Ishikawa (cell line): ENCODE data around the gene APOD.

ENCODE experiments used
- CEBPB ChIP-seq: IDR thresholded peaks from 2 replicates; pipeline ENCODE4 v1.6.1; 2012
- CREB1 ChIP-seq: IDR thresholded peaks from 2 replicates; pipeline ENCODE4 v1.6.1; 2012; ENCODE audit warnings: low read depth
- EGR1 ChIP-seq: IDR thresholded peaks from 2 replicates; pipeline ENCODE4 v1.6.1; 2012
- EP300 ChIP-seq: IDR thresholded peaks from 2 replicates; pipeline ENCODE4 v1.6.1; 2012; ENCODE audit warnings: borderline replicate concordance
- FOXM1 ChIP-seq: IDR thresholded peaks from 2 replicates; pipeline ENCODE4 v1.6.1; 2012; ENCODE audit warnings: low read depth, borderline replicate concordance
- MAX ChIP-seq: IDR thresholded peaks from 2 replicates; pipeline ENCODE4 v1.6.1; 2012
- NFIC ChIP-seq: IDR thresholded peaks from 2 replicates; pipeline ENCODE4 v1.6.1; 2012
- RAD21 ChIP-seq: IDR thresholded peaks from 2 replicates; pipeline ENCODE4 v1.6.1; 2012; ENCODE audit warnings: low read depth
- REST ChIP-seq: IDR thresholded peaks from 2 replicates; pipeline ENCODE4 v1.6.1; 2012; ENCODE audit warnings: low read depth, mild to moderate bottlenecking
- TAF1 ChIP-seq: IDR thresholded peaks from 2 replicates; pipeline ENCODE4 v1.6.1; 2012; ENCODE audit warnings: low read depth, mild to moderate bottlenecking
- TCF12 ChIP-seq: IDR thresholded peaks from 2 replicates; pipeline ENCODE4 v1.6.1; 2012; ENCODE audit warnings: low read depth
- TEAD4 ChIP-seq: IDR thresholded peaks from 2 replicates; pipeline ENCODE4 v1.6.1; 2012
- USF1 ChIP-seq: IDR thresholded peaks from 2 replicates; pipeline ENCODE4 v1.6.1; 2012
- YY1 ChIP-seq: IDR thresholded peaks from 2 replicates; pipeline ENCODE4 v1.6.1; 2012; ENCODE audit warnings: low read depth
- ZBTB7A ChIP-seq: IDR thresholded peaks from 2 replicates; pipeline ENCODE4 v1.6.1; 2012; ENCODE audit warnings: low read depth

APOD gene

GRCh38 chr3:195556390-195556789 is 27.4 kb downstream of the APOD start:
- TF ChIP-seq EGR1 (no peak), CREB1 (no peak)

- TF ChIP-seq TAF1, result no peak
- TF ChIP-seq CEBPB, result no peak
- no peak for TF ChIP-seq RAD21
- TF ChIP-seq ZBTB7A, result no peak
- no peak for TF ChIP-seq REST
- TF ChIP-seq TEAD4, result no peak
- TF ChIP-seq EP300, result no peak
- TF ChIP-seq NFIC, result no peak
- TF ChIP-seq CREB1, result no peak
- TF ChIP-seq YY1, result no peak
- no peak for TF ChIP-seq USF1
- TF ChIP-seq EGR1, result no peak
- no peak for TF ChIP-seq FOXM1
- TF ChIP-seq TCF12, result no peak
- TF ChIP-seq MAX, result no peak
Measured at GRCh38 chr3:195555110-195555509, 28.6 kb downstream of the APOD start.

GRCh38 chr3:195554458-195554857 is 29.3 kb downstream of the APOD start:
- TF ChIP-seq ZBTB7A (no peak), TCF12 (no peak), FOXM1 (no peak), CEBPB (no peak), REST (no peak), NFIC (no peak), CREB1 (no peak), USF1 (no peak), EGR1 (no peak), YY1 (no peak)

GRCh38 chr3:195553268-195553667 is 30.5 kb downstream of the APOD start:
- TF ChIP-seq CEBPB (no peak), TEAD4 (no peak), USF1 (no peak), RAD21 (no peak), NFIC (no peak), YY1 (no peak), MAX (no peak), FOXM1 (no peak), CREB1 (no peak), TAF1 (no peak), EP300 (no peak), REST (no peak), EGR1 (no peak), ZBTB7A (no peak), TCF12 (no peak)
